ENCODE measurements around the gene CFAP45.

CFAP45 gene

DNA sequence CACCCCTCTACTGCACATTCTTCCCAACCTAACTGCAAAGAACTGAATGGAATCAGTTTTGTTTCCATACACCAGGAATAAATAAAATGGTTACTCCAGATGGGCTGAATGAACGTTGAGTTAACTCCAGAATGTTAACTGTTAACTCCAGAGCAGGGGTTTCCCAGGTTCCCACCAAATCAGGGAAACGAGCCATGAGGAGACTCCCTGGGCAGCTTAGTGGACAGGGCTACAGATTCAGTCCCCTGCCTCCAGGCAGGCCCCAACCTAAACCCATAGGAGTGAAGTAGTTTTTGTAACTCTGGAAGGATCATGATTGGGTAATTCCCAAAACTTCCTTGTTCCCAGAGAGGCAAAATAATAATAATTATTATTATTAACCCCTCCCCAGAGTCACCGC, 51.6 kb downstream of the CFAP45 start:
- H3K4me2 ChIP-seq (ENCODE audit: low read length) = no peak overlapping the region
- no peaks in the 10 kb centered on the region for H3K4me1 ChIP-seq (ENCODE audit: insufficient read depth, low read length, severe bottlenecking)

DNA sequence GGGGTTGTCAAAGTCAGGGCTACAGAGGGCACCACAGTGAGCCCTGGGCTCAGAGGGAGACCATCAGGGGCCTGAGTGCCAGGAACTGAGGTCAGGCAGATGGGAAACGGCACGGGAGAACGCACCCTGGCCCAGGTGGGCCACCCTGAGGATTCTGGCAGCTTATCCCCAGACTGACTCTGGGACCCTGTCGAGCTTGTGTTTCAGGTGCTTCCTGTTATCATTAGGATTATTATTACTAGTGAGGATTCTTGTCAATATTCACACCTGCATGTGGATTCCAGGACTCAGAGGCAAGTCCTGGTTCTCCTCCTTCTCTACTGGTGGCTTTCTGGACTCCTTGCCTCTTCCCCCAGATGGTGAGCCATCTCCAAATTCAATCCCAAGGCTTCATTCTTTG, 52.7 kb downstream of the CFAP45 start:
- H3K36me3 ChIP-seq (ENCODE audit: insufficient read depth, low read length) = no peaks in the 10 kb centered on the region
- H4K20me1 ChIP-seq (ENCODE audit: insufficient read depth, low read length) = no peaks in the 10 kb centered on the region
- H3K4me3 ChIP-seq (ENCODE audit: low read depth, low read length, poor library complexity, severe bottlenecking) = no peak overlapping the region
- no peak overlapping the region for H3K4me2 ChIP-seq (ENCODE audit: low read length)
- no peaks in the 10 kb centered on the region for H3K9me2 ChIP-seq (ENCODE audit: low read depth, low read length)
- no peak overlapping the region for H2AFZ ChIP-seq (ENCODE audit: low read length)
- H3K27ac ChIP-seq (ENCODE audit: low read depth, low read length, poor library complexity, severe bottlenecking) = no peak overlapping the region
- no peaks in the 10 kb centered on the region for H3K79me2 ChIP-seq (ENCODE audit: insufficient read depth, low read length)
- no peaks in the 10 kb centered on the region for H3F3A ChIP-seq (ENCODE audit: insufficient read depth, low read length)
- H3K27me3 ChIP-seq (ENCODE audit: insufficient read depth, low read length) = 0 out of 2 replicates have a peak, but pooled peaks cover 5% of the 10 kb centered on the region
- TF ChIP-seq EZH2 (IDR thresholded peaks at IDR 0.05; ENCODE audit: borderline replicate concordance, low read length) = no peak
- TF ChIP-seq, protein P1, sequence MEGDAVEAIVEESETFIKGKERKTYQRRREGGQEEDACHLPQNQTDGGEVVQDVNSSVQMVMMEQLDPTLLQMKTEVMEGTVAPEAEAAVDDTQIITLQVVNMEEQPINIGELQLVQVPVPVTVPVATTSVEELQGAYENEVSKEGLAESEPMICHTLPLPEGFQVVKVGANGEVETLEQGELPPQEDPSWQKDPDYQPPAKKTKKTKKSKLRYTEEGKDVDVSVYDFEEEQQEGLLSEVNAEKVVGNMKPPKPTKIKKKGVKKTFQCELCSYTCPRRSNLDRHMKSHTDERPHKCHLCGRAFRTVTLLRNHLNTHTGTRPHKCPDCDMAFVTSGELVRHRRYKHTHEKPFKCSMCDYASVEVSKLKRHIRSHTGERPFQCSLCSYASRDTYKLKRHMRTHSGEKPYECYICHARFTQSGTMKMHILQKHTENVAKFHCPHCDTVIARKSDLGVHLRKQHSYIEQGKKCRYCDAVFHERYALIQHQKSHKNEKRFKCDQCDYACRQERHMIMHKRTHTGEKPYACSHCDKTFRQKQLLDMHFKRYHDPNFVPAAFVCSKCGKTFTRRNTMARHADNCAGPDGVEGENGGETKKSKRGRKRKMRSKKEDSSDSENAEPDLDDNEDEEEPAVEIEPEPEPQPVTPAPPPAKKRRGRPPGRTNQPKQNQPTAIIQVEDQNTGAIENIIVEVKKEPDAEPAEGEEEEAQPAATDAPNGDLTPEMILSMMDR (IDR thresholded peaks at IDR 0.05; ENCODE audit: low read length) = no peak
- no peaks in the 10 kb centered on the region for H3K4me1 ChIP-seq (ENCODE audit: insufficient read depth, low read length, severe bottlenecking)
- H3K9me3 ChIP-seq (ENCODE audit: low read length) = no peaks in the 10 kb centered on the region
- no peak overlapping the region for H3K9ac ChIP-seq (ENCODE audit: low read length)

More for the DNA sequence above, 51.6 kb downstream of the CFAP45 start:
- Histone ChIP-seq H2AFZ (ENCODE audit: low read length) (no peak overlapping the region), H3K36me3 (ENCODE audit: insufficient read depth, low read length) (no peaks in the 10 kb centered on the region), H3K9me2 (ENCODE audit: low read depth, low read length) (no peaks in the 10 kb centered on the region), H4K20me1 (ENCODE audit: insufficient read depth, low read length) (no peaks in the 10 kb centered on the region), H3K27me3 (ENCODE audit: insufficient read depth, low read length) (0 out of 2 replicates have a peak, but pooled peaks cover 5% of the 10 kb centered on the region), H3F3A (ENCODE audit: insufficient read depth, low read length) (no peaks in the 10 kb centered on the region), H3K79me2 (ENCODE audit: insufficient read depth, low read length) (no peaks in the 10 kb centered on the region), H3K27ac (ENCODE audit: low read depth, low read length, poor library complexity, severe bottlenecking) (no peak overlapping the region), H3K9me3 (ENCODE audit: low read length) (no peaks in the 10 kb centered on the region), H3K9ac (ENCODE audit: low read length) (no peak overlapping the region), H3K4me3 (ENCODE audit: low read depth, low read length, poor library complexity, severe bottlenecking) (no peak overlapping the region)
- TF ChIP-seq, protein P1 (IDR thresholded peaks at IDR 0.05; ENCODE audit: low read length) = no peak
- TF ChIP-seq EZH2 (IDR thresholded peaks at IDR 0.05; ENCODE audit: borderline replicate concordance, low read length) = no peak

DNA sequence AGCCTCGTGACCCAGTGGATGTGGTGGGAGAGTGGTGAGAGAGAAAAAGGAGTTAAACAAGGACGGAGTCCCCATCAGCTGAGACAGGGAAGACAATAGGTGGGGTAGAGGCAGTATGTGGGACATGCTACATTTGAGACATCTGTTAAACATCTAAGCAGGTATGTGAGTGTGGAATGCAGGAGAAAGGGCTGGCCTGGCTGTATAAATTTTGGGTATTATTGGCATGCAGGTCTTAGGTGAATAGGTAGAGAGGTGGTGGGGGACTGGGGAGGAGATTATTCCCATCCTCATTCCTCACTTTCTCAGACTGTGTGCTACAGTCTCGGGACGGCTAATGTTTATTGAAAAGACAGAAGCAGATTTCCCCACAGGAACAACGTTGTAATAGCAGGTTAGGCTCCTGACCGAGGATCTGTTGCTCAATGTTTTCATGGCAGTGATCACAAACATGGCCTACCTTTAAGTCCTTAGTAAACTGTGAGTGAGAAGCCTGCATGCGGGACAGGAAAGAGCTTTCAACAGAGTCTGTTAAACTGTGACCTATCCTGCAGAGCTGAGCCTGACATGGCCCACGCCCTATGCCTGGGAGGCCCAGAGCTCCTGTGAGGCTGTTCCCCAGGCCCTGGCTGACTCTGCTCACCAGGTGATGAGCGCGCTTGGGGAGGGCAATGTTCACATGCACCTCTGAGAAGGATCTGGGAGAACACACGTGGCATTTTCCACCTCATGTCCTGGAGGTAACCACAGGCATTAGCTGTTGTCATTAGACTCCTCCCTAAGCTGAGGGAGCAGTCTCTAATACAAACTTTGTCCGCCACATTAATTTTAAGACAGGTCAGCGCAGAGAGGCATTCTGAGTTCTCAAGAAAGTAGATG, 54.0 kb downstream of the CFAP45 start:
- Histone ChIP-seq H2AFZ (ENCODE audit: low read length) (no peak overlapping the region), H3K27me3 (ENCODE audit: insufficient read depth, low read length) (0 out of 2 replicates have a peak, but pooled peaks cover 5% of the 10 kb centered on the region), H3K27ac (ENCODE audit: low read depth, low read length, poor library complexity, severe bottlenecking) (no peak overlapping the region), H4K20me1 (ENCODE audit: insufficient read depth, low read length) (no peaks in the 10 kb centered on the region), H3K4me2 (ENCODE audit: low read length) (no peak overlapping the region), H3K4me1 (ENCODE audit: insufficient read depth, low read length, severe bottlenecking) (no peaks in the 10 kb centered on the region), H3K9me3 (ENCODE audit: low read length) (no peaks in the 10 kb centered on the region), H3K9ac (ENCODE audit: low read length) (no peak overlapping the region), H3K79me2 (ENCODE audit: insufficient read depth, low read length) (no peaks in the 10 kb centered on the region), H3K9me2 (ENCODE audit: low read depth, low read length) (no peaks in the 10 kb centered on the region), H3K4me3 (ENCODE audit: low read depth, low read length, poor library complexity, severe bottlenecking) (no peak overlapping the region), H3K36me3 (ENCODE audit: insufficient read depth, low read length) (no peaks in the 10 kb centered on the region), H3F3A (ENCODE audit: insufficient read depth, low read length) (no peaks in the 10 kb centered on the region)
- TF ChIP-seq, protein P1 (IDR thresholded peaks at IDR 0.05; ENCODE audit: low read length) = no peak
- TF ChIP-seq EZH2 (IDR thresholded peaks at IDR 0.05; ENCODE audit: borderline replicate concordance, low read length) = no peak
